Neural crest cell (in vitro differentiated cells): ENCODE results near the gene ZNF618. TPM values are rescaled to one million over a fixed set of nuclear protein-coding genes. Genes with fewer than 3 reads are reported as not detected.

Experiments used
- DNase-seq: peaks from one replicate; pipeline ENCODE4 v3.0.0; 2021; ENCODE audit warnings: low read depth, mixed read lengths, low spot score
- H3K27ac Mint-ChIP-seq: one replicate; pipeline ENCODE4 v1.8.0; 2021; ENCODE audit warnings: mild to moderate bottlenecking, mixed read lengths; ENCODE audit not compliant: unreplicated experiment
- H3K27me3 Mint-ChIP-seq: 2 replicates; pipeline ENCODE4 v1.8.0; 2021; ENCODE audit warnings: low read depth, mild to moderate bottlenecking, mixed read lengths
- H3K36me3 Mint-ChIP-seq: 2 replicates; pipeline ENCODE4 v1.8.0; 2021; ENCODE audit warnings: low read depth, mild to moderate bottlenecking, mixed read lengths
- H3K4me1 Mint-ChIP-seq: 2 replicates; pipeline ENCODE4 v1.8.0; 2021; ENCODE audit warnings: mixed read lengths
- H3K4me3 Mint-ChIP-seq: one replicate; pipeline ENCODE4 v1.8.0; 2021; ENCODE audit warnings: mild to moderate bottlenecking, mixed read lengths
- H3K9me3 Mint-ChIP-seq: 2 replicates; pipeline ENCODE4 v1.8.0; 2021; ENCODE audit warnings: mixed read lengths
- total RNA-seq: library from RNA; stranded (reverse); gene quantifications from 2 replicates; pipeline ENCODE4 v1.2.1, GENCODE V29; 2021
- TF ChIP-seq, protein P1 (sequence below): fragments of 200-600 bp; sonication (generic); conservative IDR thresholded peaks from 2 replicates; pipeline ENCODE4 v1.5.0; 2021; ENCODE audit warnings: antibody characterized with exemption, mild to moderate bottlenecking

The ZNF618 gene
- total RNA-seq, 1 donor from 2014 or later, result 60.8 TPM

DNA sequence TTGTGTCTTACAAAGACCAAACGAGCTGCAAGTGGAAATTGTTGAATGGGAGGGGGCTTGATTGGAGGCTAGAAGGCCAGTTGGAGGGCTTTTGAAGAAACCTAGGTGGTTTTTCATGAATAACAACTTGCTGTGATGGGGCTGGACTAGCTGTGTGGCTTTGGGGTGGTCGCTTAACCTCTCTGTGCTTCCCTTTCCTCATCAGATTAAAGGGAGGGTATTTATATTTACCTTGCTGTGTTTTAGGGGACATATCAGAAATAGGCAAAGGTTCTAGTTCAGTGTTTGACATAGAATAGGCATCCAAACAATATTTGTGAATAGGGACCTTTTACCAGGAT lies 74.9 kb downstream of the ZNF618 start:
- Mint-ChIP-seq H3K4me1 (peaks cover 38% of the 10 kb centered on the region), H3K36me3 (peaks cover 3% of the 10 kb centered on the region), H3K27me3 (no peaks in the 10 kb centered on the region), H3K4me3 (no peak overlapping the region), H3K27ac (no peak overlapping the region), H3K9me3 (no peaks in the 10 kb centered on the region)
- TF ChIP-seq, protein P1, sequence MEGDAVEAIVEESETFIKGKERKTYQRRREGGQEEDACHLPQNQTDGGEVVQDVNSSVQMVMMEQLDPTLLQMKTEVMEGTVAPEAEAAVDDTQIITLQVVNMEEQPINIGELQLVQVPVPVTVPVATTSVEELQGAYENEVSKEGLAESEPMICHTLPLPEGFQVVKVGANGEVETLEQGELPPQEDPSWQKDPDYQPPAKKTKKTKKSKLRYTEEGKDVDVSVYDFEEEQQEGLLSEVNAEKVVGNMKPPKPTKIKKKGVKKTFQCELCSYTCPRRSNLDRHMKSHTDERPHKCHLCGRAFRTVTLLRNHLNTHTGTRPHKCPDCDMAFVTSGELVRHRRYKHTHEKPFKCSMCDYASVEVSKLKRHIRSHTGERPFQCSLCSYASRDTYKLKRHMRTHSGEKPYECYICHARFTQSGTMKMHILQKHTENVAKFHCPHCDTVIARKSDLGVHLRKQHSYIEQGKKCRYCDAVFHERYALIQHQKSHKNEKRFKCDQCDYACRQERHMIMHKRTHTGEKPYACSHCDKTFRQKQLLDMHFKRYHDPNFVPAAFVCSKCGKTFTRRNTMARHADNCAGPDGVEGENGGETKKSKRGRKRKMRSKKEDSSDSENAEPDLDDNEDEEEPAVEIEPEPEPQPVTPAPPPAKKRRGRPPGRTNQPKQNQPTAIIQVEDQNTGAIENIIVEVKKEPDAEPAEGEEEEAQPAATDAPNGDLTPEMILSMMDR, result no peak
- DNase-seq, result no peak

DNA sequence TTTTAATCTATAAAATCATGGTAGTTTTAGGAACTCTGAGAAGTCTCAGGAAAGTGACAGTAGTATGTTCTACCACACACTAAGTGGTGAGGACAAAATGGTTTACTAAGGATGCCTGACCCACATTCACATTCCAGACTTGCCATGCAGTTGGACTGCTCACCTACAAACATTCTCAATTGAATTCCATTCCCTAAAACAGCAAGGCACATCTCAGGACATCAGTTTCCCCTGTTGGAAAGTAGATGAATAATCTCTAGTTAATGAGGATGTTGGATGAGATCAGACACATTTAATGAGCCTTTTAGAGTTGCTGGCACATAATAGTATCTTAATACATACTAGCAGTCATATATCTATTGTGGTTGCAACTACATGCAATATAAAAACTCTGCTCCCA lies 76.6 kb downstream of the ZNF618 start:
- no peaks in the 10 kb centered on the region for H3K9me3 Mint-ChIP-seq
- H3K27me3 Mint-ChIP-seq, result no peaks in the 10 kb centered on the region
- H3K4me3 Mint-ChIP-seq, result no peak overlapping the region
- no peak overlapping the region for H3K27ac Mint-ChIP-seq
- peaks cover 31% of the 10 kb centered on the region for H3K4me1 Mint-ChIP-seq
- TF ChIP-seq, protein P1, result no peak
- DNase-seq, result no peak
- H3K36me3 Mint-ChIP-seq, result peaks cover 3% of the 10 kb centered on the region

DNA sequence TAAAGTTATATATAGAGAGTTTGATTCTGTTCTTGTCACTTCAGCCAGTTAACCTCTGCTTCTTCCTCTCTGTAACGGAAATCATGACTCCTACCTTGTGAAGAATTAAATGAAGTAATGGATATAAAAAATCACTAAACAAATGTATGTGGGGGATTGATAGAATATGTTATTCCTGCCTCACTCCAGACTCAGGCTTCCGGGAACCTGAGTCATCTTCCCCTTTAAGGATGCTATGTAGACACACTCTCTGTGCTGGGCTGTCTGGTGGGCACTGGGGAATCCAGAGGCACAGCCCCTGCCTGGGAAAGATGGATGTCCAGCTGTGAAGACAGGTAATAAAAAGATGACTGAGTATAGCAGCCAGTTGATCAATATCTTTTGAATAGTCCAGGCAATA lies 77.4 kb downstream of the ZNF618 start:
- H3K4me3 Mint-ChIP-seq, result no peak overlapping the region
- no peak for DNase-seq
- H3K27me3 Mint-ChIP-seq, result no peaks in the 10 kb centered on the region
- H3K36me3 Mint-ChIP-seq, result peaks cover 3% of the 10 kb centered on the region
- no peaks in the 10 kb centered on the region for H3K9me3 Mint-ChIP-seq
- TF ChIP-seq, protein P1, result no peak
- peaks cover 32% of the 10 kb centered on the region for H3K4me1 Mint-ChIP-seq
- H3K27ac Mint-ChIP-seq, result no peak overlapping the region

DNA sequence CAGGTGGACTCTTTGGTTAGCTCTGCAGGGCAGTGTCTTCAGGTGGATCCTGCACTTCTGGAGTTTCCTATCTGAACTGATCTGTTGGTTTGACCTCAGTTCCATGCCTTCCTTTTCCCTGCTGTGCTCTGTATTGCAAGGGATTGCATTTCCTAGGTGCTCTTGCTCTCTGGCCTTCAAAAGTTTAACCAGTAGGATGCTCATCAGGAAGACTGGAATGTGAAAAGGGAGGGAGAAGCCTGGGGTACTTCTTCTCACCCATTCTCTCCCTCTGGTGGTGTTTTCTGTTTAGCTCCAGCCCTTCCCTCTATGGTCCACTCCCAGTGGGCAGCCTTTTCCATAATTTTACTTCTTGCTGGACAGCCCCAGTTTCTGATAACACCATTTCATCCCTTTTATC lies 78.5 kb downstream of the ZNF618 start:
- TF ChIP-seq, protein P1, result no peak
- Mint-ChIP-seq H3K4me3 (no peak overlapping the region), H3K4me1 (peaks cover 33% of the 10 kb centered on the region), H3K27ac (no peak overlapping the region), H3K27me3 (no peaks in the 10 kb centered on the region), H3K36me3 (peaks cover 2% of the 10 kb centered on the region), H3K9me3 (no peaks in the 10 kb centered on the region)
- no peak for DNase-seq

DNA sequence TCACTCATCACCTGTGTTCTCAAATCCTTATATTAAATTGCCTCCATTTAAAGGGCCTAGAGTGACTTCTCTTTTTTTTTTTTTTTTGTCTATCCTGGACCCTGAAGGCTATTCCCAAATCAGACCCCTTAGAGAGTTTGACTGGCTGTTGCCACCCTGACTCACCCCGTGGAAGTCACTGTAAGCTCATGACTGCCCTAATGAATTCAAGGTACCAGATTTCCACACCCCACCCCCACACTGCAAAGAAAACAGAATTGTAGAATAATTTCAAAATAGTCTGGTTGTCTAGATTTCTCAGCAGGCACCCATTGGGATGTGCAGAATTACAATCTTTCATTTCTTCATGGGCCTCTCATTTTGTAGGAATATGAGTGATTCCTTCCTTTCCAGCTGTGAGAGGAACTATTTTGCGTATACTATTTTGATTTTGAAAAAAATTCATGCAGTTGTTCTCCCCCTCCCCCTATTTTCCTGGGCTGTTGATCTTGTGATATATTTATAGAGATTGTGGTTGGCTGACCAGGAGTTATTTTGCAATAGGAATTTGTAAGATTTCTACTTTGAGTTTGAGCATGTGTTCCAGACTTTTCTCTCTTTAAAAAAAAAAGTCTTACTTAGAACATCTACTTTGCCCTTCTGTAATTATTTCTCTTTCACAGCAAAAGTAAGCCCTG lies 79.1 kb downstream of the ZNF618 start:
- TF ChIP-seq, protein P1, result no peak
- DNase-seq, result no peak
- Mint-ChIP-seq H3K36me3 (peaks cover 3% of the 10 kb centered on the region), H3K27ac (no peak overlapping the region), H3K27me3 (no peaks in the 10 kb centered on the region), H3K9me3 (no peaks in the 10 kb centered on the region), H3K4me1 (peaks cover 31% of the 10 kb centered on the region), H3K4me3 (no peak overlapping the region)
